GM18951 (cell line): ENCODE data around the gene APOL1.

Experiments used
- POLR2A ChIP-seq: IDR thresholded peaks from 4 replicates; pipeline ENCODE4 v1.6.1; 2011; ENCODE audit warnings: mild to moderate bottlenecking; ENCODE audit not compliant: insufficient read length, insufficient read depth; ENCODE audit errors: extremely low read depth
- in situ Hi-C: fragments of 300-500 bp; cut with MboI; formaldehyde crosslinking; loops from one replicate; pipeline ENCODE4 v1.12.0; 2022; ENCODE audit warnings: low sequenced_read_pairs, mixed read lengths, inconsistent platforms; ENCODE audit not compliant: unreplicated experiment

Gene APOL1

GRCh38 chr22:36316419-36316818 is 63.5 kb downstream of the APOL1 start:
- no peak for TF ChIP-seq POLR2A

More at GRCh38 chr22:36316419-36316818, 63.5 kb downstream of the APOL1 start:
- in situ Hi-C loops, result no loop called here
